Ishikawa (cell line): ENCODE results near the gene GRIK1.

Experiments used
- CEBPB ChIP-seq: IDR thresholded peaks from 2 replicates; pipeline ENCODE4 v1.6.1; 2012
- CREB1 ChIP-seq: IDR thresholded peaks from 2 replicates; pipeline ENCODE4 v1.6.1; 2012; ENCODE audit warnings: low read depth
- EGR1 ChIP-seq: IDR thresholded peaks from 2 replicates; pipeline ENCODE4 v1.6.1; 2012
- EP300 ChIP-seq: IDR thresholded peaks from 2 replicates; pipeline ENCODE4 v1.6.1; 2012; ENCODE audit warnings: borderline replicate concordance
- FOXM1 ChIP-seq: IDR thresholded peaks from 2 replicates; pipeline ENCODE4 v1.6.1; 2012; ENCODE audit warnings: low read depth, borderline replicate concordance
- MAX ChIP-seq: IDR thresholded peaks from 2 replicates; pipeline ENCODE4 v1.6.1; 2012
- NFIC ChIP-seq: IDR thresholded peaks from 2 replicates; pipeline ENCODE4 v1.6.1; 2012
- RAD21 ChIP-seq: IDR thresholded peaks from 2 replicates; pipeline ENCODE4 v1.6.1; 2012; ENCODE audit warnings: low read depth
- REST ChIP-seq: IDR thresholded peaks from 2 replicates; pipeline ENCODE4 v1.6.1; 2012; ENCODE audit warnings: low read depth, mild to moderate bottlenecking
- TAF1 ChIP-seq: IDR thresholded peaks from 2 replicates; pipeline ENCODE4 v1.6.1; 2012; ENCODE audit warnings: low read depth, mild to moderate bottlenecking
- TCF12 ChIP-seq: IDR thresholded peaks from 2 replicates; pipeline ENCODE4 v1.6.1; 2012; ENCODE audit warnings: low read depth
- TEAD4 ChIP-seq: IDR thresholded peaks from 2 replicates; pipeline ENCODE4 v1.6.1; 2012
- USF1 ChIP-seq: IDR thresholded peaks from 2 replicates; pipeline ENCODE4 v1.6.1; 2012
- YY1 ChIP-seq: IDR thresholded peaks from 2 replicates; pipeline ENCODE4 v1.6.1; 2012; ENCODE audit warnings: low read depth
- ZBTB7A ChIP-seq: IDR thresholded peaks from 2 replicates; pipeline ENCODE4 v1.6.1; 2012; ENCODE audit warnings: low read depth

GRIK1 gene

GRCh38 chr21:29818383-29818921 lies 121.3 kb downstream of the GRIK1 start:
- no peak for TF ChIP-seq EGR1
- TF ChIP-seq YY1: no peak
- no peak for TF ChIP-seq CREB1
- no peak for TF ChIP-seq NFIC
- no peak for TF ChIP-seq RAD21
- no peak for TF ChIP-seq FOXM1
- TF ChIP-seq TAF1: no peak
- TF ChIP-seq TCF12: no peak
- no peak for TF ChIP-seq CEBPB
- TF ChIP-seq TEAD4: no peak
- no peak for TF ChIP-seq USF1
- TF ChIP-seq MAX: no peak
- no peak for TF ChIP-seq EP300
- no peak for TF ChIP-seq ZBTB7A
- no peak for TF ChIP-seq REST

GRCh38 chr21:29817450-29817849 lies 122.3 kb downstream of the GRIK1 start:
- TF ChIP-seq TEAD4 (no peak), REST (no peak), NFIC (no peak), MAX (no peak), ZBTB7A (no peak), EP300 (no peak), YY1 (no peak), EGR1 (no peak), CREB1 (no peak), TCF12 (no peak)

GRCh38 chr21:29812947-29813346 lies 126.8 kb downstream of the GRIK1 start:
- TF ChIP-seq YY1 (no peak), TAF1 (no peak), ZBTB7A (no peak), FOXM1 (no peak), NFIC (no peak), USF1 (no peak), MAX (no peak), CEBPB (no peak), EP300 (no peak), TEAD4 (no peak), TCF12 (no peak), REST (no peak), EGR1 (no peak), RAD21 (no peak), CREB1 (no peak)

- no peak for TF ChIP-seq TAF1
- TF ChIP-seq TCF12: no peak
Measured at GRCh38 chr21:29810871-29811270, 128.9 kb downstream of the GRIK1 start.

GRCh38 chr21:29808153-29808552 lies 131.6 kb downstream of the GRIK1 start:
- TF ChIP-seq TCF12 (no peak), CEBPB (no peak), USF1 (no peak), EP300 (no peak), TEAD4 (no peak), CREB1 (no peak), RAD21 (no peak), EGR1 (no peak), ZBTB7A (no peak), FOXM1 (no peak), NFIC (no peak), REST (no peak), YY1 (no peak)
